HG02798 (cell line): ENCODE measurements around the gene GRIA3.

ENCODE experiments used
- ATAC-seq: cut with Tn5 transposase; IDR thresholded peaks from one replicate; pipeline ENCODE4 v1.9.1; 2021; ENCODE audit warnings: mild to moderate bottlenecking; ENCODE audit not compliant: unreplicated experiment, poor library complexity

Gene GRIA3

GRCh38 chrX:123190096-123190495 lies 6.0 kb downstream of the GRIA3 start:
- ATAC-seq = no peak

- ATAC-seq = no peak
These were observed 9.0 kb downstream of the GRIA3 start for GRCh38 chrX:123193101-123193500.

GRCh38 chrX:123199338-123199737 lies 15.3 kb downstream of the GRIA3 start:
- ATAC-seq = no peak

GRCh38 chrX:123201720-123202119 lies 17.6 kb downstream of the GRIA3 start:
- no peak for ATAC-seq

DNA sequence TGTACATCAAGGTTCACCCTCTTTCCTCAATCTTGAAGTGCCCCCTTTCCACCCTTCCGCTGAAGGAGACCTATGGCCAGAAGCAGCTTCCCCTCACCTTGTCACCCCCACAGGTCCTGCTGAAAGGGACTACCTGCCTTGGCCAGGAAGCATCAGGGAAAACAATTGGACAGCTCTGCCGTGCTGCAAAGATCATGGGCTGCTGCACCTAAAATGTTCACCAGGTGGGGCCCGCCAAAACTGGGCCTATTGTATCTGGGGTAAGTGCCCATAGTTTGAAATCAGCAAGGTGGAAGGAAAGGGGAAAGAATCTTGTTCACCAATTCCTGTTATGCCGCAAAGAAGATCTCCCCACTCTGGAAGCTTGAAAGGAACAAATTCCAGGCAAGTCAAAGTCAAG lies 18.4 kb downstream of the GRIA3 start:
- no peak for ATAC-seq

GRCh38 chrX:123203772-123204171 lies 19.7 kb downstream of the GRIA3 start:
- no peak for ATAC-seq

GRCh38 chrX:123206176-123206575 lies 22.1 kb downstream of the GRIA3 start:
- ATAC-seq = no peak

- ATAC-seq = no peak
These were observed 26.2 kb downstream of the GRIA3 start for GRCh38 chrX:123210252-123210651.

GRCh38 chrX:123215397-123216089 lies 31.5 kb downstream of the GRIA3 start:
- ATAC-seq = no peak

DNA sequence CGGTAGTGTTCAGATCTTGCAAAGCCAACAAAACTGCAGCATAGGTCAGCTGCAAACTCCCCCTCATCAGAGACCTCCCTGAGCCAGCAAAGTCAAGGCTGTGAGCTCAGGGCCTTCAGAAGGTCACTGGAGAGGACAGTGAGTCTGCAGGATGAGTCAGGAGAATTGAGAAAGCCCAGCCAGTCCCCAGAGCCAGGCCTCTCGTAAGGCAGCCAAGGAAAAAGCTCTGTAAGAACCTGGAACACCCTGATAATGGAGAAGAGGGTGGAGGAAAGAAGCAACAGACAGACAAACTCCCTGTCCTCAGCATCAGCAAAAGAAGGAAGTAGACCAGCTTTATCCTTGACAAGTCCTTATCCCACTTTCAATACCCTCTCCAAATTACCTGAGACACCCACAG lies 33.0 kb downstream of the GRIA3 start:
- no peak for ATAC-seq

DNA sequence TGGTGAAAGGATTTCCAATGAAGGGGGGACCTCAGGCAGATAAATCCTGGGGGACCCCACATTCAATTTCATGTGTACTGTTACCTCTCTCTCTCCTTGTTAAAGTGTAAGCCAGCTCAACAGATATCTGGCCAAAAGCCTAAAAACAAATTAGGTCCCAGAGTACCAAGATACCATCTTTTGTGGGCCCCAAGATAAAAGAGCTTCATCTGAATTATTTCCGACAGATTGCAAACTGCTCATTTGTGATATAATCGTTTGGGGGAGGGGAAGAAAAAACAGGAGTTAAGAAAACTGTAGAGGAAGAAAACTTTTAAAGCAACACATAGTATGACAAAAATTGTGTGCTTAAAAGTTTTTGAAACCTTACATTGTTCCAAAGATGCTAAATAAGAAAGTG lies 33.6 kb downstream of the GRIA3 start:
- no peak for ATAC-seq

DNA sequence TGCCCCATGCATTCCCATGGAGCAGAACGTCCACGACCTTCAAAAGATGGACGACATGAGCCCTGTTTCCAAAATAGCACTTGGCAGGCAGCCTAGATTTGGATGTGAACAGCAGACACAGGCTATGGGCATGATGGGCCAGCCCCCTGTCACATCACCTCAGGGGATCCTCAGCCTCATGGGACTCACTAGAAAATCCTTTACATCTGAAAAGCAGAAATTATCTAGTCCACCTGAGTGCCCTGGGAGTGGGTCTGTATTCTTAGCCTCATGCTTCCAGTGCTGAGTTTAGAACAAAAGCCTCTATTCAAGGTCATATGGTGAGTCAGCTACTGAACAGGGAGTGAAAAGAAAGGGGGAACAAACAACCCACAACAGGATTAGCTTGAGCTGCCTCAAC lies 35.8 kb downstream of the GRIA3 start:
- no peak for ATAC-seq

GRCh38 chrX:123222920-123223319 lies 38.8 kb downstream of the GRIA3 start:
- ATAC-seq = no peak

DNA sequence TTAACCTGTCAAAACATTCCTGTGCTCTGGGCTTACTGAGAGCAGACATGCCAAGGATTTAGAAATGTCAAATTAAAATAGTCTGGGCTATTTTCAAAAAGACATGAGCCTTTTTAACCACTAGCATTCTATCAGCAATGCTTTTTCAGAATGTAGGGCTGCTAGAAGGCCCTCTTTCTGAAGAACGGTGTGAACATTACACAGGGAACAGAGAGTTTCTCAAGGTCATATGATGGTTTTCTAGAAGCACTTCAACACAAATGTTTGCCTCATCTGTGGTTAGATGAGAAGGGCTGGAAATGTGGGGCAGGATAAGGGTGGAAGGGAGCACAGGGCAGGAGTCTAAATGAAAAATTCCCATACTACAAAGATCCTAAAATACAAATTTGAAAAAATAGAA lies 39.3 kb downstream of the GRIA3 start:
- no peak for ATAC-seq

GRCh38 chrX:123223859-123224258 lies 39.8 kb downstream of the GRIA3 start:
- peak; percentile 92 for ATAC-seq

DNA sequence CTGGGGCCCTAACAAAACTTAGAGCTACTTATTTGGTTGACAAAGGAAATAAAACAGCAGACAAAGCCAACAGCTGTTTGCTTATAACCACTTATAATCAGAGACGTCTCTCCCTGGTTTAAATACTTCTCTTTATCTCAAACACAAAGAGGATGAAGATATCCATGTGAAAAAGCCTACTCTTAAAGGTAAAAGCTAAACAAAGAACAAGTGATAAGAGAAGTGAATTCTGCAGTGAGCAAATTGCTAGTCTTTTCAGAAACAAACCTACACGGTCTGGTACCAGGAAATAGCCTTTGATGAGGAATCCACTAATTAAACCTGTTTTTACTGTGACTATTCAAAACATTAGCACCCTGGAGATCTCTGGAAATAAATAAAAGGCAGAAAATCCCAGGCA lies 46.7 kb downstream of the GRIA3 start:
- ATAC-seq = no peak

DNA sequence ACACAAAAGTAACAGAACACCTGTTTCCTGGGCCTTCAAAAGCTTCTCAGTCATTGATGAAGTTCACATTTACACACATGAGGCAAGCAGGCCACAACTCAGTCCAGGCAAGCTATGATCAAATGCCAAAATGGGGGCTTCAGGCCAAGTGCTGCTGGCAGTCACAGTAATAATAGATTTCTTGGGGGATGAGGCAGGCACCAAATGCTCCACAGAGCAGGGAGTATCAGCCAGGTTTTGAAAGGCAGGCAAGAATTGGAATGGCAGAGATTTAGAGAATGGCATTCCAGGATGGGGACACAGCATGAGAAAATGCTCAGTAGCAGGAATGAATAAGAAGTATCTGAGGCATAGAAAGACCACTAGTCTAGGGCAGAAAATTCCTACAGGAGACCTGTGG lies 52.8 kb downstream of the GRIA3 start:
- ATAC-seq = no peak

DNA sequence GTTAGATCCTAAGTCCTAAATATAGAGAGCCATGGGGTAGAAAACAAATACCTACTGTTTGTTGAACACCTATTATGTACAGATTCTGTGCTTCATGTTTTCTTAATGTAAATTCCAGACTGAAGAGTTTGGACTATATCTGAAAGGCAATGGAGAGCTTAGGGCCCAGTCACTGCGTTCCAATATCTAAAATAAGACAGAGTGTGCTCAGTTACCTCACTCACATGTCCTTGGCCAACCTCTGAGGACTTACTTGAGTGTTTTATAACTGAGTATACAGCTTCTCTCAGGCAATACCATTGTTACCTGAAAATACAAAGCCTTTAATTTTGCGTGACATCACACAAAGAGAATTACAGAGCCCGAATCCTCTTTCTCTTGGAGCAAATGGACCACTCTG lies 53.2 kb downstream of the GRIA3 start:
- ATAC-seq = no peak

DNA sequence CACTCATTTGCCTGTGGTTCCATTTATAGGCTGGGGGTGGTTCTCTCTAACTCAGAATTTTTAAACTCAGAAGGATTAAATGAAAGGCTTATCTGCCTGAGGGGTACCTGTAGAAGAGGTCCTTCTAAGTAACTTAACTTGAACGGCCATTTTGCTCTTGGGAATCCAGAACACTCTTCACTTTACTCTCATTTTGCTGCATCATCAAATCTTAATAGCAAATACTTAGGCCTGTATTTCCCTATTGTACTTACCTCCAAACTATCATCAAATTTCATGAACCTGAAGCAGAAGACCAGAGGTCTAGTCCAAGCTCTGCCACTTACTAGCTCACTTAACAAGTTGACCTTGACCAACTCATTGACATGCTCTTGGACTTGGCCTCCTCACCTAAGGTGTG lies 70.4 kb downstream of the GRIA3 start:
- no peak for ATAC-seq

- ATAC-seq = peak; percentile 88
These were observed 72.3 kb downstream of the GRIA3 start for GRCh38 chrX:123256378-123256777.

GRCh38 chrX:123260920-123261418 lies 76.9 kb downstream of the GRIA3 start:
- ATAC-seq = no peak

- no peak for ATAC-seq
These were observed 79.2 kb downstream of the GRIA3 start for GRCh38 chrX:123263270-123263669.

DNA sequence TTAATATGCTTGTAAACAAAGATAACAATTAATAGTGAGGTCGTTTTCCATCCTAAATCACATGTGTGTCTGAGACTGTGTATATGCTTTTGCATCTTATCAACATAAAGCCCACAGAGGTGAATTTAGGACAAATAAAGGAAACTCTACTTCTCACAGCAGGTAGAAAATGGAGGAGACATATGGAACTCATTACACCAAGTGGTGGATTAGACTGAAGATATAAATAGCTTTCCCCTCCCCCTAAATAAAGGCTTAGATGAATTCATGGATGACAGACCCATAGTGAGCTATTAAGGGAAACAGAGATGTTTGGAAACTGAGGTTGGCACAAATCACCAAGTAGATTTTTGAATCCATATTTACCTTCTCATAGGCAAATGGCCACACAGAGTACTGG lies 79.7 kb downstream of the GRIA3 start:
- no peak for ATAC-seq
